Endothelial cell (in vitro differentiated cells): ENCODE results near the gene UBE2QL1. TPM values are rescaled to one million over a fixed set of nuclear protein-coding genes. Genes with fewer than 3 reads are reported as not detected.

Experiments used
- DNase-seq: peaks from one replicate; pipeline ENCODE4 v3.0.0; 2021; ENCODE audit warnings: low spot score
- H3K27ac Mint-ChIP-seq: one replicate; pipeline ENCODE4 v1.8.0; 2021; ENCODE audit warnings: mixed read lengths, inconsistent platforms; ENCODE audit not compliant: unreplicated experiment
- H3K27me3 Mint-ChIP-seq: one replicate; pipeline ENCODE4 v1.8.0; 2021; ENCODE audit warnings: mild to moderate bottlenecking, moderate library complexity, mixed read lengths, inconsistent platforms; ENCODE audit not compliant: unreplicated experiment
- H3K36me3 Mint-ChIP-seq: one replicate; pipeline ENCODE4 v1.8.0; 2021; ENCODE audit warnings: mild to moderate bottlenecking, low read depth, mixed read lengths, inconsistent platforms; ENCODE audit not compliant: unreplicated experiment
- H3K4me1 Mint-ChIP-seq: one replicate; pipeline ENCODE4 v1.8.0; 2021; ENCODE audit warnings: mild to moderate bottlenecking, mixed read lengths, inconsistent platforms; ENCODE audit not compliant: unreplicated experiment
- H3K4me3 Mint-ChIP-seq: one replicate; pipeline ENCODE4 v1.8.0; 2021; ENCODE audit warnings: mild to moderate bottlenecking, mixed read lengths, inconsistent platforms; ENCODE audit not compliant: unreplicated experiment
- H3K9me3 Mint-ChIP-seq: one replicate; pipeline ENCODE4 v1.8.0; 2021; ENCODE audit warnings: mixed read lengths, inconsistent platforms; ENCODE audit not compliant: unreplicated experiment
- total RNA-seq: library from RNA; stranded (reverse); fragmentation: NEBNext Ultra II Directional; extraction: Animal tissue kit (Norgen Biotek cat#: 25700); gene quantifications from one replicate; pipeline ENCODE4 v1.2.1, GENCODE V29; 2021; ENCODE audit not compliant: unreplicated experiment
- TF ChIP-seq, protein P1 (sequence below): fragments of 200-600 bp; sonication (generic); IDR thresholded peaks from one replicate; pipeline ENCODE4 v1.5.0; 2021; ENCODE audit warnings: antibody characterized with exemption; ENCODE audit not compliant: unreplicated experiment

Gene UBE2QL1
- total RNA-seq, 1 donor from 2014 or later = 0.85 TPM

DNA sequence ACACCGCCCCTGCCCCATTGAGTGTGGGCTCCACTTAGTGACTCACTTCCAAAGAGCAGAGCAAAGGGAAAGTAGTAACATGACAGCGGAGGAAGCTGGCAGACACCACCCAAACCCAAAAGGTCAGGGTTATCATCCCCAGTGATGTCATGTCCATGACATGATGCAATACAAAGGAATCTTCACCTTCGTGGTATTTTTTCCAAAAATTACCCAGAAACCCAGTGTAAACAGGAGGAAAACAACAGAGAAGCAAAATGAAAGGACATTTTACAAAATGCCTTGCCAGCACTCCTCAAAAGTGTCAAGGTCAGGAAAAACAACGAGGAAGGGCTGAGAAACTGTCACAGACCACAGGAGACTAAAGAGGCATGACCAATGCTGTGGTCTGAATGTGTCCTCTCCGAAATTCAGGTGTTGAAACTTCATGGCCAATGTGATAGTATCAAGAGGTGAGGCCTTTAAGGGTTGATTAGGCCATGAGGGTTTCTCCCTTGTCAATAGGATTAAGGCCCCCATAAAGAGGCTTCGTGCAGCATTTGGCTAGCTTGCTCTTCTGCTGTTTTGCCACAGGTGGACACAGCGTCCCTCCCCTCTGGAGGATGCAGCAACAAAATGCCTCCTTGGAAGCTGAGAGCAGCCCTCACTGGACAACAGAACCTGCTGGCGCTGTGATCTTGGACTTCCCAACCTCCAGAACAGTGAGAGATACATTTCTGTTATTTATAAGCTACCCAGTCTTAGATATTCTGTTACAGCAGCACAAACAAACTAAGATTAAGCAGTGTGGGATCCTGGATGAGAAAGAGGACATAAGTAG is 39.8 kb upstream of the UBE2QL1 start:
- DNase-seq = no peak
- H3K9me3 Mint-ChIP-seq = peaks cover 4% of the 10 kb centered on the region
- no peak overlapping the region for H3K27ac Mint-ChIP-seq
- H3K4me3 Mint-ChIP-seq = no peak overlapping the region
- H3K36me3 Mint-ChIP-seq = no peaks in the 10 kb centered on the region
- TF ChIP-seq, protein P1, sequence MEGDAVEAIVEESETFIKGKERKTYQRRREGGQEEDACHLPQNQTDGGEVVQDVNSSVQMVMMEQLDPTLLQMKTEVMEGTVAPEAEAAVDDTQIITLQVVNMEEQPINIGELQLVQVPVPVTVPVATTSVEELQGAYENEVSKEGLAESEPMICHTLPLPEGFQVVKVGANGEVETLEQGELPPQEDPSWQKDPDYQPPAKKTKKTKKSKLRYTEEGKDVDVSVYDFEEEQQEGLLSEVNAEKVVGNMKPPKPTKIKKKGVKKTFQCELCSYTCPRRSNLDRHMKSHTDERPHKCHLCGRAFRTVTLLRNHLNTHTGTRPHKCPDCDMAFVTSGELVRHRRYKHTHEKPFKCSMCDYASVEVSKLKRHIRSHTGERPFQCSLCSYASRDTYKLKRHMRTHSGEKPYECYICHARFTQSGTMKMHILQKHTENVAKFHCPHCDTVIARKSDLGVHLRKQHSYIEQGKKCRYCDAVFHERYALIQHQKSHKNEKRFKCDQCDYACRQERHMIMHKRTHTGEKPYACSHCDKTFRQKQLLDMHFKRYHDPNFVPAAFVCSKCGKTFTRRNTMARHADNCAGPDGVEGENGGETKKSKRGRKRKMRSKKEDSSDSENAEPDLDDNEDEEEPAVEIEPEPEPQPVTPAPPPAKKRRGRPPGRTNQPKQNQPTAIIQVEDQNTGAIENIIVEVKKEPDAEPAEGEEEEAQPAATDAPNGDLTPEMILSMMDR = no peak
- peaks cover 2% of the 10 kb centered on the region for H3K27me3 Mint-ChIP-seq
- no peaks in the 10 kb centered on the region for H3K4me1 Mint-ChIP-seq

- H3K9me3 Mint-ChIP-seq = peaks cover 4% of the 10 kb centered on the region
- H3K4me1 Mint-ChIP-seq = no peaks in the 10 kb centered on the region
- no peak for DNase-seq
- TF ChIP-seq, protein P1 = no peak
- no peak overlapping the region for H3K4me3 Mint-ChIP-seq
- no peaks in the 10 kb centered on the region for H3K36me3 Mint-ChIP-seq
- H3K27ac Mint-ChIP-seq = no peak overlapping the region
- H3K27me3 Mint-ChIP-seq = peaks cover 4% of the 10 kb centered on the region
These were observed 38.2 kb upstream of the UBE2QL1 start for GRCh38 chr5:6410421-6410820.

- Mint-ChIP-seq H3K4me3 (no peak overlapping the region), H3K27ac (no peak overlapping the region), H3K36me3 (no peaks in the 10 kb centered on the region), H3K4me1 (no peaks in the 10 kb centered on the region), H3K27me3 (peaks cover 7% of the 10 kb centered on the region), H3K9me3 (peaks cover 4% of the 10 kb centered on the region)
- no peak for DNase-seq
- TF ChIP-seq, protein P1 = no peak
These were observed 37.5 kb upstream of the UBE2QL1 start for GRCh38 chr5:6411141-6411540.

GRCh38 chr5:6412811-6413210 is 35.8 kb upstream of the UBE2QL1 start:
- DNase-seq = no peak
- peaks cover 9% of the 10 kb centered on the region for H3K27me3 Mint-ChIP-seq
- H3K4me3 Mint-ChIP-seq = no peak overlapping the region
- no peaks in the 10 kb centered on the region for H3K4me1 Mint-ChIP-seq
- H3K36me3 Mint-ChIP-seq = no peaks in the 10 kb centered on the region
- H3K27ac Mint-ChIP-seq = no peak overlapping the region
- H3K9me3 Mint-ChIP-seq = peaks cover 7% of the 10 kb centered on the region
- TF ChIP-seq, protein P1 = no peak

DNA sequence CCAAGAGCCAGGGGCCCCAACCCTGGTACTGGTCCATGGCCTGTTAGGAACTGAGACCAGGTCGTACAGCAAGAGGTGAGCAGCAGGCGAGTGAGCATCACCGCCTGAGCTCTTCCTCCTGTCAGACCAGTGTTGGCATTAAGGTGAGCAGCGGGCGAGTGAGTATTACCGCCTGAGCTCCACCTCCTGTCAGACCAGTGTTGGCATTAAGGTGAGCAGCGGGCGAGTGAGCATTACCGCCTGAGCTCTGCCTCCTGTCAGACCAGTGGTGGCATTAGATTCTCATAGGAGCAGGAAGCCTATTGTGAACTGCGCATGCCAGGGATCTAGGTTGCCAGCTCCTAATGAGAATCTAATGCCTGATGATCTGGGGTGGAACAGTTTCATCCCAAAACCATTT is 31.0 kb upstream of the UBE2QL1 start:
- Mint-ChIP-seq H3K27ac (no peak overlapping the region), H3K9me3 (peaks cover 3% of the 10 kb centered on the region), H3K27me3 (peaks cover 10% of the 10 kb centered on the region), H3K4me1 (peaks cover 4% of the 10 kb centered on the region), H3K4me3 (no peak overlapping the region), H3K36me3 (no peaks in the 10 kb centered on the region)
- DNase-seq = no peak
- TF ChIP-seq, protein P1 = no peak
